ENCODE data around the gene PPCS.

Gene PPCS

GRCh38 chr1:42456010-42456753, at the start of gene PPCS, which contains the start of gene ZMYND12:
PPCS (plus strand) TSS chr1:42456543; CDS start chr1:42456566, 23 bp downstream.
ZMYND12 (minus strand) TSS chr1:42456022; CDS start chr1:42455997, 25 bp downstream.
- DNase-seq, result peak; percentile 96
- ATAC-seq (replicated peaks), result peak; percentile 87 to 92
- Mint-ChIP-seq H3K9me3 (no peaks in the 10 kb centered on the region), H3K27ac (peak within 1 kb of the TSS; percentile 98), H3K4me3 (peak within 1 kb of the TSS; percentile 86 to 91), H3K27me3 (no peaks in the 10 kb centered on the region), H3K4me1 (peaks cover 22 to 38% of the 10 kb centered on the region in 2 donors), H3K36me3 (peaks cover 17 to 37% of the 10 kb centered on the region in 2 donors)

- Mint-ChIP-seq H3K9me3 (no peaks in the 10 kb centered on the region), H3K4me1 (no peaks in the 10 kb centered on the region), H3K36me3 (no peaks in the 10 kb centered on the region), H3K4me3 (no peak overlapping the region), H3K27me3 (peaks cover 11 to 19% of the 10 kb centered on the region in 2 donors), H3K27ac (no peak overlapping the region)
- DNase-seq (no peak), ATAC-seq (replicated peaks) (no peak)
Observed at GRCh38 chr1:42414551-42415496, 41.5 kb upstream of the PPCS start.

GRCh38 chr1:42417166-42417565, 39.2 kb upstream of the PPCS start:
- H3K4me3 Mint-ChIP-seq, result no peak overlapping the region
- DNase-seq, result no peak
- no peak for ATAC-seq (replicated peaks)
- no peaks in the 10 kb centered on the region for H3K9me3 Mint-ChIP-seq
- no peak overlapping the region for H3K27ac Mint-ChIP-seq
- H3K4me1 Mint-ChIP-seq, result no peaks in the 10 kb centered on the region
- H3K36me3 Mint-ChIP-seq, result no peaks in the 10 kb centered on the region
- H3K27me3 Mint-ChIP-seq, result peaks cover 14 to 25% of the 10 kb centered on the region in 2 donors

GRCh38 chr1:42418516-42418915, 37.8 kb upstream of the PPCS start:
- Mint-ChIP-seq H3K36me3 (no peaks in the 10 kb centered on the region), H3K4me1 (no peaks in the 10 kb centered on the region), H3K9me3 (no peaks in the 10 kb centered on the region), H3K27me3 (peaks cover 14 to 25% of the 10 kb centered on the region in 2 donors), H3K4me3 (no peak overlapping the region), H3K27ac (no peak overlapping the region)
- ATAC-seq (replicated peaks) (no peak), DNase-seq (no peak)

DNA sequence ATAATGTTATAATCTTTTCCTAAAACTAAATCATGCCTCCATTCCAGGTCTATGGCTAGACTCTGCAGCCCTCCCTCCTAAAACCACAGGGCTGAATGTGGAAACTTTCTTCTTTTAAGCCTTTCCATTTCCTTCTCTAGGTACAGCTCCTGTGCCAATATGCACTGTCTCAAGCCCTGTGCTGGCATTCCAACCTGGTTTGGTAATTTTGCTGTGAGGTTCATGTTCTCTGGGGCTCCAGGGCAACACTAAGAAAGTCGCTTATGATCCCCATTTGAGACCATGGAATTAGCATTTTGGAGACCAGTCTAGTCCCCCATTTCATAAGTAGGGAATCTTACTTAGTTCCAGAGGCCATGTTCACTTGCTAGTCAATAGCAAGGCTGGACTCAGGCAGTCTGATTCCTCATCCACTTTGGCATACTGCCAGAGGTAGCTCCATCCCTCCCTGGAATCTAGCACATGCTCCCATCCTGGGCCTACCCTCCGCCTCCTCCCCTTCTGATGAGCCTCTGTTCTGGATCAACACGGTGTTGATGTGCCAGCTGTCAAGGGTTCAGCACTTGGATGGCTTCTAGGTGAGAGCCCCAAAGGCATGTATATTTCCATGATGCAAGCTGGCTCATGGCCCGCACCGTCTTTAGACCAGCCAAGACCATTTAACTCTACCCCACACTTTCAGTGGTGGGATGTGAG, 37.1 kb upstream of the PPCS start:
- Mint-ChIP-seq H3K27ac (no peak overlapping the region), H3K27me3 (peaks cover 13 to 24% of the 10 kb centered on the region in 2 donors), H3K4me1 (no peaks in the 10 kb centered on the region), H3K4me3 (no peak overlapping the region), H3K36me3 (no peaks in the 10 kb centered on the region), H3K9me3 (no peaks in the 10 kb centered on the region)
- ATAC-seq (replicated peaks), result no peak
- DNase-seq, result no peak

- Mint-ChIP-seq H3K4me1 (no peaks in the 10 kb centered on the region), H3K4me3 (no peak overlapping the region), H3K36me3 (no peaks in the 10 kb centered on the region), H3K27ac (no peak overlapping the region), H3K27me3 (peaks cover 8 to 20% of the 10 kb centered on the region in 2 donors), H3K9me3 (no peaks in the 10 kb centered on the region)
- no peak for DNase-seq
- ATAC-seq (replicated peaks), result no peak
Observed at GRCh38 chr1:42420121-42420520, 36.2 kb upstream of the PPCS start.

DNA sequence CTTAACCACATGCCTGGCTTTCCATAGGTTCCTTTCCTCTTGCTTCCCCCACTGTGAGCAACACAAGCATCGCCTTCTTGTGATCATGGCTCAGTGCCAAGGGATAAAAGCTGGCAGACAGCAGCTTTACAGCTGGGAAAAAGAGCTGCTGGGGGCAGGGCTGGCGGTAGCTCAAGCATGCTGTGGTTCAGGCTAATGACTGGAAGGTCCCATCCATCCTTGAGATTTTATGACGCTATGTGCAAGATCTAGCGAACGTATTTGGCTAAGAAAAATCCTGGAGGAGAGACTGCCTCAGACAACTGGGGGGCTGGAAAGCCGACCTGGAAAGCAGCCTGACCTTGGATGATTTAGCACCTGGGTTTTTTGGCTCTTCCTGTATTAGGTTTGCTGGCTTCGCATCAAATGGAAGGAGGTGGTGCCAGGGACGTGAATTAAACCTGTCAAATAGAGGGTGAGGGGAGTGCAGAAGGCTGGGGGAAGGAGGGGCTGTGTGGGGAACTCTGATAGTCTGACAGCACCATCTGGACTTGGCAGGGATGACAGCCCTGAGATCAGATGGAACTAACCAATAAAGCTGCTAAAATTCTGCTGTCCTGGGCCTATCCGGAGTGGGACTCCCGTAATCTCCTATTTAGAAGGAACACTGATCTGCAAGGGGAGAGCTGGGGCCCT, 35.3 kb upstream of the PPCS start:
- no peaks in the 10 kb centered on the region for H3K4me1 Mint-ChIP-seq
- no peaks in the 10 kb centered on the region for H3K36me3 Mint-ChIP-seq
- DNase-seq (no peak), ATAC-seq (replicated peaks) (no peak)
- H3K27ac Mint-ChIP-seq, result no peak overlapping the region
- H3K4me3 Mint-ChIP-seq, result no peak overlapping the region
- H3K27me3 Mint-ChIP-seq, result peaks cover 8 to 20% of the 10 kb centered on the region in 2 donors
- no peaks in the 10 kb centered on the region for H3K9me3 Mint-ChIP-seq

DNA sequence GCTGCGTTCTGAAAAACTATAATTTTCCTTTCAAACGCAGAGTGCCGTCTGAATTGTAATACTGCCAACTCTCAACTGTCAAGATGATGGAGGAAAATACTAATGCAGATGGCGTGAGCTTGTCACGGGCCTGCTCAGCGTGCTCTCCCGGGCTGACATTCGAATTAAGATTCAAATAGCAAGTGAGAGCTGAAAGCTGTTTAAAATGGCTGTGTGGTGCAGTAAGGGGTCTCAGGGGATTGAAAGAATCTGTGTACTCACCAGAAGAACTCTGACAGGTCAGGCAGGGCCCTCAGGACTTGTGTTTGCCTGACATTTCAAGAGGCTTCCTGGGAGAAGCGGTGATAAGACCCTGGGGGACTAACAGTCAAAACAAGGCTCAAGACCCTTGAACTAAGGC, 33.6 kb upstream of the PPCS start:
- no peak overlapping the region for H3K4me3 Mint-ChIP-seq
- H3K9me3 Mint-ChIP-seq, result no peaks in the 10 kb centered on the region
- H3K4me1 Mint-ChIP-seq, result no peaks in the 10 kb centered on the region
- peaks cover 8 to 20% of the 10 kb centered on the region in 2 donors for H3K27me3 Mint-ChIP-seq
- DNase-seq (no peak), ATAC-seq (replicated peaks) (no peak)
- H3K36me3 Mint-ChIP-seq, result no peaks in the 10 kb centered on the region
- H3K27ac Mint-ChIP-seq, result no peak overlapping the region

DNA sequence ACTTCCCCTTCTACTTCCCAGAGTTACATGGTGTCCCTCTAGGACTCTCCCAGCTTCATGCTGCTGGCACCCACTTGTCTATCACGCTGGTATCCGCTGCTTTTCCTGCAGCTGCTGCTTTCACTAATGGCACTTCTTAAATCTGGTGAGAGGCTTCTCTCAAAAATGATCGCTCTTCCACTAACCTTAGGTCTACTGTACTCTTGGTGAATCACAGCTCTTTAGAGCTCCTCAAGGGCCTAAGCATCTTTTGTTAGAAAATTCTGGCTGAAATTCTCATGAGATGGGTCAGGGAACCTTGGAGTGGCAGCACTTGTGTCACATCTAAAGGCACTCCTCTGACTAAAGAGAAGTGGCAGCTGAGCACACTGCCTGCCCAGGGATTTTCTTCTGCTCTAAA, 32.7 kb upstream of the PPCS start:
- H3K4me1 Mint-ChIP-seq, result no peaks in the 10 kb centered on the region
- H3K4me3 Mint-ChIP-seq, result no peak overlapping the region
- no peaks in the 10 kb centered on the region for H3K9me3 Mint-ChIP-seq
- no peak for ATAC-seq (replicated peaks)
- H3K27ac Mint-ChIP-seq, result no peak overlapping the region
- H3K27me3 Mint-ChIP-seq, result peaks cover 8 to 20% of the 10 kb centered on the region in 2 donors
- no peak for DNase-seq
- H3K36me3 Mint-ChIP-seq, result no peaks in the 10 kb centered on the region

GRCh38 chr1:42424201-42424600, 32.1 kb upstream of the PPCS start:
- peaks cover 8 to 20% of the 10 kb centered on the region in 2 donors for H3K27me3 Mint-ChIP-seq
- DNase-seq, result no peak
- H3K9me3 Mint-ChIP-seq, result no peaks in the 10 kb centered on the region
- H3K4me1 Mint-ChIP-seq, result no peaks in the 10 kb centered on the region
- H3K36me3 Mint-ChIP-seq, result no peaks in the 10 kb centered on the region
- H3K27ac Mint-ChIP-seq, result no peak overlapping the region
- no peak for ATAC-seq (replicated peaks)
- H3K4me3 Mint-ChIP-seq, result no peak overlapping the region

- ATAC-seq (replicated peaks) (no peak), DNase-seq (no peak)
- no peaks in the 10 kb centered on the region for H3K36me3 Mint-ChIP-seq
- H3K27ac Mint-ChIP-seq, result no peak overlapping the region
- peaks cover 0 to 6% of the 10 kb centered on the region in 2 donors for H3K4me1 Mint-ChIP-seq
- H3K9me3 Mint-ChIP-seq, result no peaks in the 10 kb centered on the region
- H3K27me3 Mint-ChIP-seq, result no peaks in the 10 kb centered on the region
- H3K4me3 Mint-ChIP-seq, result no peak overlapping the region
Observed at GRCh38 chr1:42427240-42427639, 29.1 kb upstream of the PPCS start.

GRCh38 chr1:42429603-42430002, 26.7 kb upstream of the PPCS start:
- H3K4me1 Mint-ChIP-seq, result peaks cover 0 to 6% of the 10 kb centered on the region in 2 donors
- DNase-seq (no peak), ATAC-seq (replicated peaks) (no peak)
- no peaks in the 10 kb centered on the region for H3K27me3 Mint-ChIP-seq
- H3K4me3 Mint-ChIP-seq, result no peak overlapping the region
- H3K36me3 Mint-ChIP-seq, result no peaks in the 10 kb centered on the region
- no peak overlapping the region for H3K27ac Mint-ChIP-seq
- no peaks in the 10 kb centered on the region for H3K9me3 Mint-ChIP-seq

DNA sequence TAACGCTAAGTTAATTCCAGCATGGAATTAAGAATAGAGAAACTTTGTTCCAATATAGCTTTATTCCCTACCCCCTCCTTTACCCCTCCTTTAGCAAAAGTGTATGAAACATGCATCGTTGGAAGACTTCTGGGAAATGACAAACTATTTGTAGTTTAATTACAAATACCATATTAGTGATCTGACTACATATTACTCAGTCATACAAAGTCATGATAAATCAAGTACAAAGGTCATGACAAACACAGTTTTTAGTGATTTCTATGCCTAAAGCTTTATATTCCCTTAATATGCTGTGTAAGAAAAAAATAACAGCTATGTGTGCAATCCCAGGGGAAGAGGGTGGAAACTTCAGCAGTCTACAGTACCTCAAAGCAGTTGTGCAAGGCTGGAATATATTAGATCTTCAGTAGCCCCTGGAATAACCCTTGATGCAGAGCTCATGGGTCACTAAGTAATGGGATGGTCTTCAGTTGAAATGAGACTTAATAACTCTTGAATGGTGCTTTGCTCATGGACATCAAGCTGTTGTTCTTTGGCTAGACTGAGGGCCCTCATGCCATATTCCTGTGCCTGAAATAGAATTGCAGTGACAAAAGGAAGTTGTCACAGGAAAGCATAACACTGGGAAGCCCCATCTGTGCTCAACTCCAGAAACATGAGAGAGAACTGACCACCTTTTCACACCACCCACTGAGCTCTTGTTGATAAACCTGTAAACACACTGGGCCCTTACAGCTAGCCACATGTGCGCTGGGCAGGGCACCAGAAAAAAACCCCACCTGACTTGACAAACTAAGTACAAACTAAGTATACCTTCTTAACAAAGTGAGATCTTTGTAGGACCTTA, 25.8 kb upstream of the PPCS start:
- Mint-ChIP-seq H3K36me3 (peaks cover 0 to 4% of the 10 kb centered on the region in 2 donors), H3K4me3 (no peak overlapping the region), H3K27me3 (no peaks in the 10 kb centered on the region), H3K9me3 (no peaks in the 10 kb centered on the region), H3K4me1 (peaks cover 0 to 6% of the 10 kb centered on the region in 2 donors), H3K27ac (no peak overlapping the region)
- ATAC-seq (replicated peaks) (no peak), DNase-seq (no peak)
